Measurements from ENCODE around the gene ZNF516. TPM values are rescaled to one million over a fixed set of nuclear protein-coding genes. Genes with fewer than 3 reads are reported as not detected.

Gene ZNF516
- total RNA-seq, 1 donor from 2014 or later: 48.5 TPM

- DNase-seq (ENCODE audit: low spot score): no peak
Measured at GRCh38 chr18:76455003-76455676, 39.9 kb downstream of the ZNF516 start.

GRCh38 chr18:76454418-76454817 is 40.6 kb downstream of the ZNF516 start:
- no peak for DNase-seq (ENCODE audit: low spot score)

DNA sequence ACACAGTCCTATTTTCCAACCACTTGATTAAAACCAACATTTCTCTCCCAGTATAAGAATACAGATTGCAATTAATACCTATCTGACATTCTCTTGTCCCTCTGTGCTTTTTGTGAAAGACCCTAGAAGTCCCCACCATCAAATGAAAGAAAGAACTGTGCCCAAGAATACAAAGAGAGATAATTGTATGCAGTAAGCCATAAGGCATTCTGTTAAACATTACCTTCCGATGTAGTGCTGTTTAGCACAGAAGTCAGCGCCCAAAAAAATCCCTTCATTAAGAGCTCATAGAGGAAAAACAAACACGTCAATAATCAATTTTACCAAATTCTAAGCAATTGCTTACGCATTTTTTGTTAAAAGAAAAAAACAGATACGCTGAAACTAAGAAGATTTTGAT is 41.1 kb downstream of the ZNF516 start:
- no peak for DNase-seq (ENCODE audit: low spot score)

DNA sequence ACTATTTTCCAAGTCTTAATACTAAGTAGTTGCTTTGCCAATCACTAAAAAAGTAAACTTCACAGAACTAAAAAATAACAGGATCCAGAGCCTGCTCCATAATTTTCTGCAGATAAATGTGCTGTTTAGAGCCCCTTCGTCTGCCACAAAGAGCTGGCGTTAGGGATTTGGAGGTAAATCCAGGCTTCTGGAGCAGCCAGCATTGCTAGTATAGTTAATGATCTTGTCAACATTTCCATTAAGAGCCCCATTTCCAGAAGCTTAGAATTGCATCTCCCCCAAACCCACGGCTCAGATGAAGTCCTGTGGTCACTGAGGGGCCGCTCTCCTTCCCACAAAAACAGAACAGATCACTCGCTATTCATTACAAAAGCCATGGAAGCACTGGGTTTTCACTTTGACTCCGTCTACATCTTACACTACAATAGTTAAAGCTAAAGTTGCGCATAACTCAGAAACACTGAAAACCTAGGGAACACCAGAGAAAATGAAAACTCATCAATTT is 41.9 kb downstream of the ZNF516 start:
- no peak for DNase-seq (ENCODE audit: low spot score)

- no peak for DNase-seq (ENCODE audit: low spot score)
Measured at GRCh38 chr18:76452357-76452756, 42.7 kb downstream of the ZNF516 start.

DNA sequence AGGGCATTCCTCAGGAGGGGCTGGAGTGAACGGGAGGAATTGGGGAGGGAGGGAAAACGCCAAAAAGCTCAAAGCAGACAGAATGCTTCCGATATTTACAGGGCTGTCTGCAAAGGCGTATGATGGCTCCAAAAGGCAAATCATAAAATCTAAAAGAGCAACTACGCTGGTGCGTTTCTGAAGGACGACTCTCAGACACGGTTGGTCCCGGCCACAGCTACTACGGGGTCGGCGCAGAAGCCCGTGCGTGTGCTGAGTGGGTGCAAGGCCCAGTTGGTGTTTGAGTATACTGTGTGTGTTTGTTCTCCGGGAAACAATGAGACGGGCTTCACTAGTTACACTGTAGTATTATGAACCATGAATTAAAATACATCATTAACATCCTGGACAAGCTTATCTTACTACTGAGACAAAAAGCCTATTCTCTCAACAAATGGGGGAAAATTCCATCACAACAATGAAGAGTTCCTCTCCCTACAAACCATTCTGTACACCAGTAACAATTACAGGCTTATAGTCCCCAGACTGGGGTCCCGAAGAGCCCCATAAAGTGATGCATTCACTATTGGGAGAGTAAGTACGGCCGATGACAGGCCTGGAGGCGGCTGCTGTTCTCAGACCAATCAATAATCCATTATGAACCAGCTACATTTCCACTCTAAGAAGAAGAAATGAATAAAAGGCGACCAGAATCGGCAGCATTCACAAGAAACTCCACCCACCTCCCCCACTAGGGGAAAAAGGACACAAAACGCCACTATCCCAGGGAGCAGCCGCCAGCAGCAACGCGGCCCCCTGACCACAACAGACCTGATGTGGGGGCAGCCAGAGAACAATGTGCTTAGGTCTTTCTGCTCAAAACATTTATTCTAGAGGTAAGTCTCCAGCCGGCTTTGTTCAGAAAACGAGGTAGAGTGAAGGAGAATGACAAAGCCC is 43.4 kb downstream of the ZNF516 start:
- no peak for DNase-seq (ENCODE audit: low spot score)

GRCh38 chr18:76450452-76451395 is 44.3 kb downstream of the ZNF516 start:
- DNase-seq (ENCODE audit: low spot score): no peak

- DNase-seq (ENCODE audit: low spot score): no peak
Measured at GRCh38 chr18:76449111-76449453, 46.0 kb downstream of the ZNF516 start.

- DNase-seq (ENCODE audit: low spot score): no peak
Measured at GRCh38 chr18:76448256-76449110, 46.6 kb downstream of the ZNF516 start.

DNA sequence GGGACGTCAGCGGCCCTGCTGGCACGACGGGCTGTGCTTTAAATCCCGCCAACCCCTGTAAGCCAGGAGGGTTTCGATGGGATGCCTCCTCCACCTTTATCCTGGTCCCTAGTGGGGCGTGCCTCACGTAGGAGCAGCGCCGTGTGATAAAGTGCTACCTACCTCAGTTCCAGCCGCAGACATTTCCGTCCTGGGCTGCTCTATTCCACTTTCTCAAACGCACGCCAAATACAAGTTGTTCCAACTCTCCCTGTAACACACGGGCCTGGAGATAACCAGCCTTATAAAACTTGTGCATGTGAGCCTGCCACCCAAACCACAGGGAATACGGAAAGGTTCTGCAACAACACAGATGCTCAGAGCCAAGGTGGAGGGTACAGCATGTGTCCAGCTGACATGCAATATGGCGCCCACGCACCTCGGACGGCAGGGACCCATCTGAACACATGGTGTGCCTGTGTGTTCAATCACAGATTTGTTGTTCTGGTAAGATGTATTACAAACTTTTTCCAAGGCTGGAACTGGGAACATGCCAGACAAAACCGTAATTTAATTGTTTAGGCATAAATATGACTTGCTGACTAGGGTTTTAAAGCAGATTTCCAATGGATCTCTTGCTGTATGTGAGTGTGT is 47.7 kb downstream of the ZNF516 start:
- no peak for DNase-seq (ENCODE audit: low spot score)

- DNase-seq (ENCODE audit: low spot score): no peak
Measured at GRCh38 chr18:76446321-76447257, 48.5 kb downstream of the ZNF516 start.

- no peak for DNase-seq (ENCODE audit: low spot score)
Measured at GRCh38 chr18:76445741-76446232, 49.3 kb downstream of the ZNF516 start.

GRCh38 chr18:76445275-76445674 is 49.8 kb downstream of the ZNF516 start:
- no peak for DNase-seq (ENCODE audit: low spot score)

DNA sequence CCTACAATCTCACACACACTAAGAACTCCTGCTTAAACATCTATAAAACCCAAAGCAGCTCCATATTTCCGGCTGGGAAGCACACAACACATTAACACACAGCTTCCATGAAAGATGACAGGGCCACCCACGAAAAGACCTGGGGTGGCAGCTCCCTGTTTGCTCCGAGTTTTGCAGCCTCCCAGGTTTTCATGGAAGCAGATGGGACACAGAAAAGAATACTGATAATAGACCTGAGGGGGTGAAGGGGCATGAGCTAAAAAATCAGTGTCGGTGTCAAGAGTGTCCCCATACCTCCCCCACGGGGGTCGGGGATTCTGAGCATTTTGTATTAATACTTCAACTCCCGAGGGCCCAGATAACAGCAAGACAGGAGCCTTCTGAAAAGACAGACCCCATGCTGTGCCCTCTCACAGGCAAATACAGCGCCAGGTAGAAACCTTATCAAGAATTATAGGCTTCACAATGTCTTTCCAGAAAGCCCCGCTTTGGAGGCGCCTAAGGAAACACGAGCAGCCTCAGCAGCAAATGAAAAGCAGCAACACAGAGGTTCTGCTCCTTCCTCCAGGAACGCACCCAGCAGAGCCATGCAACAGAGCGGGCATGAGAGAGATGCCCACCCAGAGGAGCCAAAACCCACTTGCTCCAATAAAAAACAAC is 50.5 kb downstream of the ZNF516 start:
- DNase-seq (ENCODE audit: low spot score): no peak

DNA sequence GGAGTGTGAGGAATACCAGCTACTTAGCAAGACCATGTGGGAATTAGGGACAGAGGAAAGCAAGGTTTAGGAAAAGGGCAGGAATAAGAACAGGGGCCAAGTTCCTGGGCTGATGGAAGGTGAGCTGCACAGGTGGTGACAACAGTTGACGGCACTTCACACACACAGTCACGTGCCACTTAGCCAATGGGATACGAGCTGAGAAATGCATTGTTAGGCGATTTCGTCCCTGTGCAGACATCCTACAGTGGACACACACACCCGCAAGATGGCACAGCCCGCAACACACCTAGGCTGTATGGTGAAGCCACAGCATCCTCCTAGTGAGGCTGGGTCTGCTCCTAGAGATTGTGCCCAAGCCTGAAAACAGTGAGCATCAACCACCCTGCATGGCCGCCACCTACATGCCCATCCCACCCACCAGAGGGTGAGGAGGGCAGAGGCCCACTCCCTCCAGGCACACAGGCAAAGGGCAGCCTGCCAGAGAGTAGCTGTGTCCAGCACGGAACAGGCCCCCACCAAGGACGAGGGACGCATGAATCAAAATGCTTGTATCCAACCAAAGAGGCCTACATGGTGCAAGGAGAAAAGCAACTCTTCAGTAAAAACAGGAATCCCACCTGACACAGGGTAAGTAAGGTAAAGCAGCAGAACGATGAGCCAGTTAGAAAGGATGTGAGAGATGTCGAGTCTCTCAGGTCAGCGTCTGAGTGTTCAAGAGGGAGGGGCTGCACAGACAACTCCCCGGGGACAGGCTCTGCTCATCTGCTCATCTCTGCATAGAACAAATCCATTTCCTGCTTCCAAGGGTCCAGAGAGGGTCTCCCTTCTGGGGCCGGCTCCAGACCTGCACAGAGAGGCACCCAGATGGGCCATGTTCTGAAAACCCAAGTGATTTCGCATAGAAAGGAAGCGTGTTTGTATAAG is 51.3 kb downstream of the ZNF516 start:
- DNase-seq (ENCODE audit: low spot score): no peak

DNA sequence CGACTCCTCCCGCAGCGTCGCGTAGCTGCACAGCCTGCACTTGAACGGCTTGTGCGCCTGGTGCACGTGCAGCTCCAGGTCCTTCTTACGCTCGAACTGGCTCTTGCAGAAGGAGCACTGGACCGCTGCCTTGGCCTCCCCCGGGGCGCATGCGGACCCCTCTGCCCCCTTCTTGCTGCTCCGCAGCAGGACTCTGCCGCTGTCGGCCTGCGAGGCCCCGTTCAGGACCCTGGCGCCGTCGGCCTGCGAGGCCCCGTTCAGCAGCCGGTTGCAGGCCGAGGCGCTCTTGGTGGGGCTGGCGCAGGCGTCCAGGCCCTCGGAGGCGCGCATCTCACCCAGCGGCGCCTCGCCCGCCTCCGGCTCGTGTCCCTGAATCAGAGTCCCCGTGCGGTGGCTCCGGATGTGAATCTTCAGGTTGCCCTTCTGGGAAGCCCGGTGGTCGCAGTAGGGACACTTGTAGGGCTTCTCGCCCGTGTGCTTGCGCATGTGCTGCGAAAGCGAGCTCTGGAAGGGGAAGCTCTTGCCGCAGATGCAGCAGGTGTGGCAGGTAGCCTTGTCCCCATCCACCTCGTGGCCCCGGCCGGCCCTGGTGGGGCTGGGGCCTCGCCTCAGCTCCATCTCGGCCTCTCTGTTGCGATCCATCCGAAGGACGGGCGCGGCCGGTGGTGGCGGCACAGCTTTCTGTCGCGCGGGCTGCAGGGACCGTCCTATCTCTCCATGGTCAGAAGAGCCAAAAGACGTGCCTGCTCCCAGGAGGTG is 52.5 kb downstream of the ZNF516 start:
- no peak for DNase-seq (ENCODE audit: low spot score)

All from mucosa of gallbladder (tissue), 1 donor.